ENCODE results near the gene ABCF3. TPM values are rescaled to one million over a fixed set of nuclear protein-coding genes. Genes with fewer than 3 reads are reported as not detected.
A peak's percentile ranks its signal among the peaks of the same experiment; 100 is the strongest.

Gene ABCF3
- total RNA-seq, 2 donors from 2014 or later: 41.8 to 46.1 TPM

GRCh38 chr3:184241141-184241446 is 55.1 kb downstream of the ABCF3 start:
- DNase-seq: no peak
- no peak for TF ChIP-seq POLR2A (IDR thresholded peaks at IDR 0.05)
- TF ChIP-seq CTCF (IDR thresholded peaks at IDR 0.05): no peak
- Histone ChIP-seq H3K27me3 (no peaks in the 10 kb centered on the region), H3K4me1 (peaks cover 16% of the 10 kb centered on the region), H3K4me3 (no peak overlapping the region), H3K9me3 (no peaks in the 10 kb centered on the region), H3K27ac (no peak overlapping the region), H3K36me3 (replicated peaks in 1 of 2; ENCODE audit: insufficient read depth in 1 of 2, low read depth in 2 of 2) (peaks cover 0 to 29% of the 10 kb centered on the region in 2 donors)
- ATAC-seq: no peak
- 42 to 48% methylated on average over 8 to 17 of the region's 17 CpGs for WGBS, 2 donors
- intact Hi-C loops (cut with DNase I): no loop called here

- intact Hi-C loops (cut with DNase I): no loop called here
- H3K4me3 ChIP-seq: no peak overlapping the region
- peak; percentile 60 to 92 (median 82) for TF ChIP-seq CTCF (IDR thresholded peaks at IDR 0.05)
- peak in 2 of 3 donors; percentile 13 to 23 for TF ChIP-seq POLR2A (IDR thresholded peaks at IDR 0.05)
- ATAC-seq: peak; percentile 94
- H3K4me1 ChIP-seq: peaks cover 16% of the 10 kb centered on the region
- H3K27ac ChIP-seq: peak overlapping the region in 2 of 4 donors; percentile 24 to 40
- 2 to 14% methylated on average over 7 to 45 of the region's 46 CpGs for WGBS, 2 donors
- H3K9me3 ChIP-seq: no peaks in the 10 kb centered on the region
- peak; percentile 86 to 91 (median 88) for DNase-seq
- peaks cover 0 to 29% of the 10 kb centered on the region in 2 donors for H3K36me3 ChIP-seq (replicated peaks in 1 of 2; ENCODE audit: insufficient read depth in 1 of 2, low read depth in 2 of 2)
- no peaks in the 10 kb centered on the region for H3K27me3 ChIP-seq
These were observed 55.7 kb downstream of the ABCF3 start for GRCh38 chr3:184241447-184242296.

GRCh38 chr3:184242297-184242685 is 56.3 kb downstream of the ABCF3 start:
- ATAC-seq (no peak), DNase-seq (no peak)
- Histone ChIP-seq H3K4me1 (peaks cover 20% of the 10 kb centered on the region), H3K4me3 (no peak overlapping the region), H3K27me3 (no peaks in the 10 kb centered on the region), H3K27ac (peak overlapping the region in 2 of 4 donors; percentile 24 to 40), H3K36me3 (replicated peaks in 1 of 2; ENCODE audit: insufficient read depth in 1 of 2, low read depth in 2 of 2) (peaks cover 0 to 29% of the 10 kb centered on the region in 2 donors), H3K9me3 (no peaks in the 10 kb centered on the region)
- WGBS, 2 donors: 67 to 70% methylated on average over 4 to 5 of the region's 5 CpGs
- intact Hi-C loops (cut with DNase I): no loop called here
- TF ChIP-seq POLR2A (IDR thresholded peaks at IDR 0.05) (no peak), CTCF (IDR thresholded peaks at IDR 0.05) (no peak)

MicroRNAs encoded within 50 kb of the gene (microRNA counts, 767-probe panel; counts per million panel counts)
- 0 to 736 counts per million in 2 donors for microRNA hsa-miR-1224-3p
- 0 to 736 counts per million in 2 donors for microRNA hsa-miR-1224-5p

Small RNAs within 50 kb of the gene (microRNA-seq; reads per million reads assigned to microRNA genes)
- gene MIR1224 (ENCODE audit: borderline number of aligned reads in 2 of 2, borderline replicate concordance in 2 of 2): 17.7 to 35.9 reads per million in 2 donors

Small RNAs within 50 kb of the gene (small RNA-seq; reads per million reads assigned to genes)
- gene MIR1224: 6.9 reads per million, percentile 90 among the genes with 10 or more reads in this experiment

Other genes with a start within 250 kb of the ABCF3 start
- 10 to 100 TPM; 17.1 to 20.1 TPM for gene ABCC5, start 168.3 kb upstream of the ABCF3 start, total RNA-seq
- gene HTR3D, start 154.5 kb upstream of the ABCF3 start, total RNA-seq: not detected
- gene HTR3C, start 133.2 kb upstream of the ABCF3 start, total RNA-seq: not detected
- gene HTR3E, start 89.1 kb upstream of the ABCF3 start, total RNA-seq: not detected
- gene EIF2B5, start 50.8 kb upstream of the ABCF3 start, total RNA-seq: 10 to 100 TPM in 1 of 2 donors, 1 to 10 TPM in 1; 9.9 to 21.8 TPM
- gene DVL3, start 30.8 kb upstream of the ABCF3 start, total RNA-seq: 10 to 100 TPM; 40.0 to 53.4 TPM
- 10 to 100 TPM; 53.4 to 70.9 TPM for gene AP2M1, start 11.3 kb upstream of the ABCF3 start, total RNA-seq
- 10 to 100 TPM in 1 of 2 donors, 1 to 10 TPM in 1; 6.0 to 15.8 TPM for gene VWA5B2, start 43.4 kb downstream of the ABCF3 start, total RNA-seq
- 10 to 100 TPM; 32.4 to 67.6 TPM for gene ALG3, start 62.8 kb downstream of the ABCF3 start, total RNA-seq
- 1 to 10 TPM; 3.0 to 3.4 TPM for gene EEF1AKMT4, start 63.5 kb downstream of the ABCF3 start, total RNA-seq
- gene CAMK2N2, start 75.4 kb downstream of the ABCF3 start, total RNA-seq: 1 to 10 TPM; 1.6 to 1.8 TPM
- gene ECE2, start 89.8 kb downstream of the ABCF3 start, total RNA-seq: 10 to 100 TPM; 11.7 to 18.8 TPM
- gene PSMD2, start 113.0 kb downstream of the ABCF3 start, total RNA-seq: 10 to 100 TPM; 75.0 to 83.7 TPM
- 100 to 1,000 TPM; 146 to 213 TPM for gene EIF4G1, start 128.4 kb downstream of the ABCF3 start, total RNA-seq
- gene FAM131A, start 151.4 kb downstream of the ABCF3 start, total RNA-seq: 10 to 100 TPM; 11.5 to 13.5 TPM
- 10 to 100 TPM in 1 of 2 donors, 1 to 10 TPM in 1; 7.5 to 12.2 TPM for gene CLCN2, start 175.4 kb downstream of the ABCF3 start, total RNA-seq
- gene POLR2H, start 175.5 kb downstream of the ABCF3 start, total RNA-seq: 100 to 1,000 TPM in 1 of 2 donors, 10 to 100 TPM in 1; 32.4 to 137 TPM
- gene THPO, start 192.0 kb downstream of the ABCF3 start, total RNA-seq: not detected
- gene CHRD, start 193.9 kb downstream of the ABCF3 start, total RNA-seq: 10 to 100 TPM; 47.2 to 50.4 TPM